HG02981 (cell line): Measurements from ENCODE around the gene SMO.
"Not testable (repeated sequence)": the region's sequence is repeated elsewhere in the genome, so short reads cannot be mapped to it uniquely, and the experiment has no call there.

Experiments used
- ATAC-seq: cut with Tn5 transposase; IDR thresholded peaks from one replicate; pipeline ENCODE4 v1.9.1; 2021; ENCODE audit warnings: mild to moderate bottlenecking, moderate library complexity; ENCODE audit not compliant: unreplicated experiment

SMO gene

DNA sequence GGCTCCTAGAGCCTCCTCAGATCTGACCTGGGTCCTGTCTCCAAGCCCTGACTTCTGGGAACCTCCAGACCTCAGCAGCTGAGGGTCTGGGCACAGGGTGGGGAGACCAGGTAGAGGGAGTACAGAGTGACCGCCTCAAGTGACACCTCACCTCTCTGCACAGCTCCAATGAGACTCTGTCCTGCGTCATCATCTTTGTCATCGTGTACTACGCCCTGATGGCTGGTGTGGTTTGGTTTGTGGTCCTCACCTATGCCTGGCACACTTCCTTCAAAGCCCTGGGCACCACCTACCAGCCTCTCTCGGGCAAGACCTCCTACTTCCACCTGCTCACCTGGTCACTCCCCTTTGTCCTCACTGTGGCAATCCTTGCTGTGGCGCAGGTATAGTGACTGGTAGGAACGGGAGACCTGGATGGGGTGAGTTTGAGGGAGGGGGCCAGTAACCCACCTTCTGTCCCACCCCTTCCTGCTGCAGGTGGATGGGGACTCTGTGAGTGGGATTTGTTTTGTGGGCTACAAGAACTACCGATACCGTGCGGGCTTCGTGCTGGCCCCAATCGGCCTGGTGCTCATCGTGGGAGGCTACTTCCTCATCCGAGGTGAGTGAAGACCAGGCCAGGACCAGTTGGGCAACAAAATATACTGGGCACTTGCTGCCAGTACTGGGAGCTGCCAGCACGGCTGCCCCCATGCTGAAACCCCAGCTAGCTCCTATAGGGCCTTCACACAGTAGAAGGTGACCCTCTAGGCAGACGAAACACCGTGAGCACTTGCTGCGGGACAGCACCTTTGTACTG is 17.8 kb downstream of the SMO start:
- no peak for ATAC-seq

DNA sequence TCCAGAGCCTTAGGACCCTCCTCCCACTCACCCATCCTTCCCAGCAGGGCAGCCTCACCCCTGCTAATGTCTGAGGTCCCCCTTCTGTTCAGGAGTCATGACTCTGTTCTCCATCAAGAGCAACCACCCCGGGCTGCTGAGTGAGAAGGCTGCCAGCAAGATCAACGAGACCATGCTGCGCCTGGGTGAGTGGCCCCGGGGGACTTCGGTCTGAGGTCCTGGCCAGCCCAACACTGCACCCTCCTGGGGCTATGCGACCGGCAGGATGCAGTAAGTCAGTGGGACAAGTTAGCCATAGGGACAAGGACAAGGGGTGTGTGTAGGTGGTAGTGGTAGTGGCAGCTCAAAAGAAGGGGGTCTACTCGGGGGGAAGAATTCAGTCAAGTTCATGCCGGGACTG is 20.2 kb downstream of the SMO start:
- ATAC-seq, result no peak

DNA sequence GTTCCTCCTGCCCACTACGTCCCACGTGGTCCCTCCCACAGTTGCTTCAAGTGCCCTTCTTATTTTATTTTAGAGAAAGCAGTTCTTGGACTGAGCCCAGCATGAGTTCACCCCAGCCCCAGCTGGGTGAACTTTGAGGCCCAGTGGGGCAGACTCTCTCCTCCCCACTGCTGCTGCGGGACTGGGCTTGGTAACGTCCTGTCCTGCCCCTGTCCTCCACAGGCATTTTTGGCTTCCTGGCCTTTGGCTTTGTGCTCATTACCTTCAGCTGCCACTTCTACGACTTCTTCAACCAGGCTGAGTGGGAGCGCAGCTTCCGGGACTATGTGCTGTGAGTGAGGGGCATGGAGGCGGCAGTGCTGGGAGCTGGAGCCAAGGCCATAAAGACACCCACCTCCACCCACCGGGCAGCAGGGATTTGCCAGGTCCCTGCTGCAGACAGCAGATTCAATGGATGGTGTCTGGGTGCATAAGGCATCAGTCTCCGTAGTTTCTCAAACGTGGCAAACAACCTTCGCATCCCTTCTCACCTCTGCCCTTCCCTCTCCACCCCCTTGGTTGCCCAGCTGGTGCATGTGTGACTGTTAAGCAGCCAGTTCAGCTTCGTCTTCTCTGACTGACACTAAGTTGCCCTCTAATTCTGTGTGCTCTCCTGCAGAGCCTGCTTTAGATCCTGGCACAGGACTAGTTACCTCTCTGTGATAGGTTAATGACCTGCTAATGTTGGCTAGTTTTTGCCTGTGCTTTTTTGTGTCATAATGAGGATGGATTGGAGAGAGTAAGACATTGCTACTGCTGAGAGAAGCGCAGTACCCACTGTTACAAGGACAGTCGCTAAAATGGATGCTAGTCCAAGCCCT is 20.9 kb downstream of the SMO start:
- no peak for ATAC-seq

DNA sequence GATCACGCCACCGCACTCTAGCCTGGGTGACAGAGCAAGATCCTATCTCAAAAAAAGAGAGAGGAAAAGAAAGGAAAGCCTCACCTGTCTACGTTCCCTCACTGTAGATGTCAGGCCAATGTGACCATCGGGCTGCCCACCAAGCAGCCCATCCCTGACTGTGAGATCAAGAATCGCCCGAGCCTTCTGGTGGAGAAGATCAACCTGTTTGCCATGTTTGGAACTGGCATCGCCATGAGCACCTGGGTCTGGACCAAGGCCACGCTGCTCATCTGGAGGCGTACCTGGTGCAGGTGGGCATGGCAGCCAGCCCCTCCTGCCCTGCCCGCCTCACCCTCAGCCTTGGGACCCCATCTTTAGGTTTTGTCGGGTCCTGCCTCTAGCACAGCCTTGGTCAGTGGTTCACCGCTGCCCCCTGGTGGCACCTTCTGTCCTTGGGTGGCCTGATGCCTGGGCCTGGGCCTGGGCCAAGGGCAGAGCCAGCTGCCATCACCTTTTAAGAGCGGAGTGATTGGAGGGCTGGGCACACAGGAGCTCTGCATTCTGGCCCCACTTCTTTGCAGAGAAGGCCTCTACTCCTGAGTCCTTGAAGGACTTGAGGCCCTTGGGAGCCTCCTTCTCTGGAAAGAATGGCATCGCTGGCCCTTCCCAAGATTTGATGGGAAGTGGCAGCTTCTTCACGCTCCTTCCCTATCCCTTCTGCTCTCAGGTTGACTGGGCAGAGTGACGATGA is 22.0 kb downstream of the SMO start:
- no peak for ATAC-seq

DNA sequence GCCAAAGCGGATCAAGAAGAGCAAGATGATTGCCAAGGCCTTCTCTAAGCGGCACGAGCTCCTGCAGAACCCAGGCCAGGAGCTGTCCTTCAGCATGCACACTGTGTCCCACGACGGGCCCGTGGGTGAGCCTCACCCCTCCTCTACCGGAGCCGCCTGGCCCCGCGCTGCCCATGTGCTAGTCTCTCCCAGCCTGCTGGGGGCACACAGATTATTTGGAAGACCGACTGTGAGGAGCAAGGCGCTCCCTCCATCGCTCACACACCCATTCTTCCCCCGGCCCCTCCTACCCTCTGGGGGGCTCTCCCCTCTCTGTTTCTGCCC is 22.5 kb downstream of the SMO start:
- ATAC-seq, result no peak

DNA sequence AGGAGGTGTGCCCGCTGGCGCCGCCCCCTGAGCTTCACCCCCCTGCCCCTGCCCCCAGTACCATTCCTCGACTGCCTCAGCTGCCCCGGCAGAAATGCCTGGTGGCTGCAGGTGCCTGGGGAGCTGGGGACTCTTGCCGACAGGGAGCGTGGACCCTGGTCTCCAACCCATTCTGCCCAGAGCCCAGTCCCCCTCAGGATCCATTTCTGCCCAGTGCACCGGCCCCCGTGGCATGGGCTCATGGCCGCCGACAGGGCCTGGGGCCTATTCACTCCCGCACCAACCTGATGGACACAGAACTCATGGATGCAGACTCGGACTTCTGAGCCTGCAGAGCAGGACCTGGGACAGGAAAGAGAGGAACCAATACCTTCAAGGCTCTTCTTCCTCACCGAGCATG is 23.7 kb downstream of the SMO start:
- no peak for ATAC-seq

DNA sequence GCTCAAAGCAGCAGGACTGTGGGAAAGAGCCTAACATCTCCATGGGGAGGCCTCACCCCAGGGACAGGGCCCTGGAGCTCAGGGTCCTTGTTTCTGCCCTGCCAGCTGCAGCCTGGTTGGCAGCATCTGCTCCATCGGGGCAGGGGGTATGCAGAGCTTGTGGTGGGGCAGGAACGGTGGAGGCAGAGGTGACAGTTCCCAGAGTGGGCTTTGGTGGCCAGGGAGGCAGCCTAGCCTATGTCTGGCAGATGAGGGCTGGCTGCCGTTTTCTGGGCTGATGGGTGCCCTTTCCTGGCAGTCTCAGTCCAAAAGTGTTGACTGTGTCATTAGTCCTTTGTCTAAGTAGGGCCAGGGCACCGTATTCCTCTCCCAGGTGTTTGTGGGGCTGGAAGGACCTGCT is 24.2 kb downstream of the SMO start:
- no peak for ATAC-seq

DNA sequence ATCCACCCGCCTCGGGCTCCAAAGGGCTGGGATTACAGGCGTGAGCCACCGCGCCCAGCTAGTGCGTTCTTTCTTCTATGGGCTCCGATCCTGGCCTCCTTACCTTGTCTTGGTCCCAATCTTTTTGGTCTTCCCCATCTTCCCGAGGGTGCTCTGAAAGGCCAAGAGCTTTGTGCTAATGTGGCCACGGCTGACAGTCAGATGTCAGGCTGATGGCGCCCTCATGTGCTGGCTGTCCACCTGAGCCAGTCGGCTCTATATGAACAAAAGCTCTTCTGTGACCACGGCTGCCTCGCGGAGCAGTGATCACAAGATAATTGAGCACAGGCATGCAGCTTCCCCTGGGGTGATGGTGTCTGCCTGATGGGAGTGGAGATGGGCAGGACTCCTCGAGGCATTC is 25.4 kb downstream of the SMO start:
- no peak for ATAC-seq

DNA sequence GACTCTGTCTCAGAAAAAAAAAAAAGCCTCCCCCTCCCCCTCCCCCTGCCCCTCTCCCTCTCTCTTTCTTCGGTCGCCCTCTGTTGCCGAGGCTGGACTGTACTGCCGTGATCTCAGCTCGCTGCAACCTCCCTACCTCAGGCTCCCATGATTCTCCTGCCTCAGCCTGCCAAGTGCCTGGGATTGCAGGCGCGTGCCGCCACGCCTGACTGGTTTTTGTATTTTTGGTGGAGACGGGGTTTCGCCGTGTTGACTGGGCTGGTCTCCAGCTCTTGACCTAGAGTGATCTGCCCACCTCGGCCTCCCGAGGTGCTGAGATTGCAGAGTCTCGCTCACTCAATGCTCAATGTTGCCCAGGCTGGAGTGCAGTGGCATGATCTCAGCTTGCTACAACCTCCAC is 27.3 kb downstream of the SMO start:
- ATAC-seq, result not testable (repeated sequence)

DNA sequence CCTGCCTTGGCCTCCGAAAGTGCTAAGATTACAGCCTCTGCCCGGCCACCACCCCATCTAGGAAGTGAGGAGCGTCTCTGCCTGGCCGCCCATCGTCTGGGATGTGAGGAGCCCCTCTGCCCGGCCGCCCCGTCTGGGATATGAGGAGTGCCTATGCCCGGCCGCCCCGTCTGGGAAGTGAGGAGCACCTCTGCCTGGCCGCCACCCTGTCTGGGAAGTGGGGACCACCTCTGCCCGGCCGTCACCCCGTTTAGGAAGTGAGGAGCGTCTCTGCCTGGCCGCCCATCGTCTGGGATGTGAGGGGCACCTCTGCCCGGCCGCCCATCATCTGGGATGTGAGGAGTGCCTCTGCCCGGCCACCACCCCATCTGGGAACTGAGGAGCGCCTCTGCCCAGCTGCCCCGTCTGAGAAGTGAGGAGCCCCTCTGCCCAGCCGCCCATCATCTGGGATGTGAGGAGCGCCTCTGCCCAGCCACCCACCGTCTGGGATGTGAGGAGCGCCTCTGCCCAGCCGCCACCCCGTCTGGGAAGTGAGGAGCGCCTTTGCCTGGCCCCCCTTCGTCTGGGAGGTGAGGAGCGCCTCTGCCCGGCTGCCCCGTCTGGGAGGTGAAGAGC is 27.8 kb downstream of the SMO start:
- ATAC-seq, result not testable (repeated sequence)

DNA sequence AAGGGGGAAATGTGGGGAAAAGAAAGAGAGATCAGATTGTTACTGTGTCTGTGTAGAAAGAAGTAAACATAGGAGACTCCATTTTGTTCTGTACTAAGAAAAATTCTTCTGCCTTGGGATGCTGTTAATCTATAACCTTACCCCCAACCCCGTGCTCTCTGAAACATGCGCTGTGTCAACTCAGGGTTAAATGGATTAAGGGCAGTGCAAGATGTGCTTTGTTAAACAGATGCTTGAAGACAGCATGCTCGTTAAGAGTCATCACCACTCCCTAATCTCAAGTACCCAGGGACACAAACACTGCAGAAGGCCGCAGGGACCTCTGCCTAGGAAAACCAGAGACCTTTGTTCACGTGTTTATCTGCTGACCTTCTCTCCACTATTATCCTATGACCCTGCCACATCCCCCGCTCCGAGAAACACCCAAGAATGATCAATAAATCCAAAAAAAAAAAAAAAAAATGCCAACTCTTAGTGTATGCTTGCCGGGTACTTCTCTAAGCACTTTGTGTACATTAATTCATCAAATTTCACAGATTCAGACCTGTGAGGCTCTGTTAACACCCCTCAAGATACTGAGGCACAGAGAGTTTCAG is 28.5 kb downstream of the SMO start:
- not testable (repeated sequence) for ATAC-seq

DNA sequence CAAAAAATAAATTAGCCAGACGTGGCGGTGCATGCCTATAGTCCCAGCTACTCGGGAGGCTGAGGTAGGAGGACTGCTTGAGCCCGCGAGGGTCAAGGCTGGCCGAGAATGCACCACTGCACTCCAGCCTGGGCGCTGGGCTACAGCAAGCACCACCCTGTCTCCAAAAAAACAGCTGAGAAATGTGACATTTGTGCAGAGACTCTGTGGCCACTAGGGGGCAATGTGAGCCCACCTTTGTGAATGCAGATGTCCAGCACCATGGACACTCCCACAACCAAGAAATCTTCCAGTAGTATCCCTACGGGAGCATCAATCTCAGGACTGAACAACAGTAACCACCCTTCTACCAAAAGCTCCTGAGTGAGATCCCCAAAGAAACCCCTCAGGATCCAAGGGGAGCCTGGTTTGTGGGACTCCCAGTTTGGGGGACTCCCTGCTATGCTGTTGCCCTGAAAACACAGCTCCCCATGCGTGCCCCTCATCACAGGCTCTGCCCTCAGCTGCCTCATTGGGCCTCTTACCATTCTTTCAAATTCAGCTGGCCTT is 30.2 kb downstream of the SMO start:
- no peak for ATAC-seq

DNA sequence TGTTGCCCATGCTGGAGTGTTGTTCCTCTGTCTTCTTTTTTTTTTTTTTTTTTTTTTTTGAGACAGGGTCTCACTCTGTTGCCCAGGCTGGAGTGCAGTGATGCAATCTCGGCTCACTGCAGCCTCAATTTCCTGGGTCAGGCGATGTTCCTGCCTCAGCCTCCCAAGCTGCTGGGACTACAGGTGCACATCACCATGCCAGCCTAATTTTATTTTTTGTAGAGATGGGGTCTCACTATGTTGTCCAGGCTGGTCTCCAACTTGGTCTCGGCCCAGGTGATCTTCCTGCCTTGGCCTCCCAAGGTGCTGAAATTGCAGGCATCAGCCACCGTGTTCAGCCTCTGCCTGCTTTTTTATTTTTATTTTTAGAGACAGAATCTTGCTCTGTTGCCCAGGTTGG is 30.7 kb downstream of the SMO start:
- ATAC-seq, result not testable (repeated sequence)

DNA sequence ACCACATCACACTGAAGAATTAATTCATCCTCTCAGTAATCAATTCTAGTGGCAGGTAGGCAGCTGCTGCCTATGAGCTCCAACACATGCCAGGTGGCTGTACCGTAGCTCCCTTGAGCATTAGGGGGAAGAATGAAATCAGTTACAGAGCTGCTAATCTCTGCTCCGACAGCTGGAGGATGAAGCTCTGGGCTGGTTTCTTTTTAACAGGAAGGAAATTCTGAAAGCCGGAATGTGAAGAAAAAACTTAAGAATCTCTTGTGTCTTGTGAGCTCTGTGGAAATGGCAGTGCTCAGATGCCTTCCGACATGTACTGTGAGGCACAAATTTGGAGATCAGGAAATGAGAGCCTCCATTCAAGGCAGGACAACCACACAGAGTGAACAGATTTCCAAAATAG is 33.6 kb downstream of the SMO start:
- ATAC-seq, result no peak

DNA sequence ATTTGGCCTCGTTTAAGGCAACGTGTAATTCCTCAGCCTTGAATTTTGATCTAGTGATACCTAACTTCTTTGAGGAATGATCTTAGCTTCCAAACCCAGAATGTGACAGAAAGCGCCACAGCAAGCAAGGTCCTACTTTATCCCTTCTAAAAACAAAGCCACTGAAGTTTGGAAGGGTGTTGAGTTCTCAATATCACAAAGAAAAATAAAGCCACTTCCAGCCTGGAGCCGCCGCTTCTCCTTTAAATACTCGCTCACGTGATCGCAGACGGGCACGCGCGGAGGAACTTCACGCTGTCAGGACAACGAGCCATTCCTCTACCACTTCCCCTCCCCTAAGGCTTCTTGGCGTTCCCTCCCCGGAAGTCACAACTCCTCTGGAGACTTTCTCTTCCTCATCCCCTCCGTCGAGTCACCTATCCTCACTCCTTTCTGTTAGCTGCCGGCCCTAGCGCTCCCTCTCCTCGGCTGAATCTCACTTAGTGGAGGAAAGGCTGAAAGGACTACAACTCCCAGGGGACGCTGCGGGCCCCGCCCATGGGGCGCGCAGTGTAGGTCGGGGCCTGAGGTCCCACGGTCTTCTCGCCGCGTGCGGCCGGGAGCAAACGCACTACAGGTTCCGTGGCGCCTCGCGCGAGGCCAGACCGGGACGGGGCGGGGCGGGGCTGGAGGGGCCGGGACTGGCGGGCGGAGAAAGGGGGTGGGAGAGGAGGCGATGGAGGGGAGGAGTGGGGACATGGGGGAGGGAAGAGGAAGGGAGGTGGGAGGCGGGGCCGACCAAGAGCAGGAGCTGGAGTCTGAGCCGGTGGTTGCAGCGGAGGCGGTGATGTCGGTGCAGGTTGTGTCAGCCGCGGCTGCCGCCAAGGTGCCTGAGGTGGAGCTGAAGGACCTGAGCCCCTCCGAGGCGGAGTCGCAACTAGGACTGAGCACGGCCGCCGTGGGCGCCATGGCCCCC is 36.1 kb downstream of the SMO start, which contains the start of gene AHCYL2:
TSS of gene AHCYL2 (plus strand) at position 780 of the 955 bp plus-strand sequence.
- ATAC-seq, result peak; percentile 87

DNA sequence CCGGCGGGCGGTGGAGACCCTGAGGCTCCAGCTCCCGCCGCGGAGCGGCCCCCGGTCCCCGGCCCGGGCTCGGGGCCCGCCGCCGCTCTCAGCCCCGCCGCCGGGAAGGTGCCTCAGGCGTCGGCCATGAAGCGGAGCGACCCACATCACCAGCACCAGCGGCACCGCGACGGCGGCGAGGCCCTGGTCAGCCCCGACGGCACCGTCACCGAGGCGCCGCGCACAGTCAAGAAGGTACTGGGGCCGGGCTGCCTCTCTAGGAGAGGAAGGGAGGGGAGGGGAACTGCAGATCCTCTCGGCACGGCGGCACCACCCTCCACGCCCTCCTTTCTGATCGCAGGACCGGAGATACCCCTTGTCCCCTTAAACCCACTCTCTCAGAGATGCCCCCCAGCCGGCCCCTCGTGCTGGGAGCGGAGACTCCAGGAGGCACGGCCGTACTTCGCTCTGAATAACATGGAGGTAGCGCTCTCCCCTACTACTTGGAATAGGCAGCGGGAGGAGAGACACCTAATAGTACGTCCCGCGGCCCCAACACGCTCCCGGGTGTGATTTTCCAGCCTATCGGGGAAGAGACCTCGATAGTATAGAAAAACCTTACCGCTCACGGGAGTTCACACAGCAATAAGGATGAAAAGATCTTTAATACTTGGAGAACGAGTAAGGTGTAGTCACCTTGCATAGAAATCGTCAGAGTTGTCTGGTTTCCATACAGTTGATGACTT is 36.9 kb downstream of the SMO start:
- ATAC-seq, result peak; percentile 26

DNA sequence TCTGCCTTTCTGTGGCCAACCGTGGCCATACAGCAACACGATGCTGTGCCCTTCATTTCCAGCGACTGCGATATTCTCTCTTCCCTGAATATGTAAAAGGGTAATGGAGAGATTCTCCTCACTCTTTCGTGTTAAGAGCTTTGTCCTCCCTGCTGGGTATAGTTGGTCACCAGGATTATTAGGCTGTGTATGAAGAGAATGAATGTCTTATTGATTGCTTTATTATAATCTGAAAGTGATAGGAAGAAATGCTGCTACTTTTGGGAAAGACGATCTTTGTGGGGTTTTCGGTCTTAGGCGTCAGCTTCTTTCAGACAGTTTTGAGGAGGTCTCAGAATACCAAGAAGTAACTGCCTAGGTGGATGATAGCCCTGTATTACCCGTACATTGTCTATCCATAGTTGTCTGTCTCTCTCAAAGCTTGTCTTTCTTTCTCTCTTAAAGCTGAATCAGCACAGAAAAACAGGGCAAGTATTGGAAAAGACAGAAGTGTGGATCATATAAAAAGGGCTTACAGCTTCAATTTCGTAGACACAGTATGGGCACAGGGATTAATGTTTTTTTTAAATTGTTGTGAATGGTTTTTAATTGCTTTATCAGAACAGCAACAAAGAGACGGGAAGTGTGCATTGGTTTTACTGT is 37.6 kb downstream of the SMO start:
- no peak for ATAC-seq
